NOMO-1 treated with DMSO at 0.1 percent for 48 hours (cell line): ENCODE data around the gene MAP3K7.

ENCODE experiments used
- DNase-seq: peaks from one replicate; lab custom pipeline; 2025; ENCODE audit not compliant: unreplicated experiment; lab: John Stamatoyannopoulos, UW

Gene MAP3K7

GRCh38 chr6:90533615-90534336 is 53.1 kb downstream of the MAP3K7 start:
- DNase-seq, result no peak

- DNase-seq, result no peak
Measured at GRCh38 chr6:90530882-90531281, 56.0 kb downstream of the MAP3K7 start.

DNA sequence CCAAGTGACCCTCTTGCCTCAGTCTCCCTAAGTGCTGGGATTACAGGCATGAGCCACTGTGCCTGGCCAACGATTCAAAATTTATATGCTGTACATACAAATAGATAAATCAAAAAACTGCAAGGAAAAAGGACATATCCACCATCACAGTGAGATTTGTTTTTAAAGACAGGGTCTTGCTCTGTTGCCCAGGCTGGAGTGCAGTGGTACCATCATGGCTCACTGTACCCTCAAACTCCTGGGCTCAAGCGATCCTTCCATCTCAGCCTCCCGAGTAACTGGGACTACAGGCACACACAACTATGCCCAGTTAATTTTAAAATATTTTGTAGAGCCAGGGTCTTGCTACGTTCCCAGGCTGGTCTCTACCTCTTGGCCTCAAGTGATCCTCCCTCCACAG is 61.5 kb downstream of the MAP3K7 start:
- DNase-seq, result no peak

- no peak for DNase-seq
Measured at GRCh38 chr6:90523779-90524310, 63.0 kb downstream of the MAP3K7 start.

GRCh38 chr6:90521955-90522354 is 64.9 kb downstream of the MAP3K7 start:
- DNase-seq, result no peak

DNA sequence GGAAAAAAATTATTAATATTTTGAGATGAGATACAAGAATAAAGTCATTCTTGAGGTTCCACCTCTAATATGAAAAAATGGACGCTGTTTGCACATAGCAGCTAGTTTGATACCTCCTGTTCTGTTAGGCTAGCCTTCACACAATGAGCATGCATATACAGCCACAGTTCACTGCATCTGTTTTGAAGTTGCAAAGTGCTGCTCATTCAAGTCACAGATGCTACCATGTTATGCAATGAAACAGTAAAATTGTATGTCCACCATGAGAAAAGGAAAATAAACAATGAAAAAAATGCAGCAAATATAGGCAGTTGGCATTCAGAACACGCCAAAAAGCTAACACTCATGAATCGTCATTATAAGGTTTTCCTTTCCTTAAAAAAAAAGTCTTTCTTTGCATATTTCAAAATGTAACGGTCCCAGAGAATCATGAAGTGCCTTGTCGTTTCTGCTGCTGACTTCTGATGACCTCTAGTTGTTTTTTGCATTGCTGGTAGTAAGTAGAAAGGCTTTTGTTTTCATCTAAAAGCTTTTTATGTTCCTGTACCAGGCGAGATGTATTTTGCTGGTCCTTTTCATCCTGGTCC is 70.7 kb downstream of the MAP3K7 start:
- no peak for DNase-seq

GRCh38 chr6:90514496-90514895 is 72.4 kb downstream of the MAP3K7 start:
- no peak for DNase-seq

DNA sequence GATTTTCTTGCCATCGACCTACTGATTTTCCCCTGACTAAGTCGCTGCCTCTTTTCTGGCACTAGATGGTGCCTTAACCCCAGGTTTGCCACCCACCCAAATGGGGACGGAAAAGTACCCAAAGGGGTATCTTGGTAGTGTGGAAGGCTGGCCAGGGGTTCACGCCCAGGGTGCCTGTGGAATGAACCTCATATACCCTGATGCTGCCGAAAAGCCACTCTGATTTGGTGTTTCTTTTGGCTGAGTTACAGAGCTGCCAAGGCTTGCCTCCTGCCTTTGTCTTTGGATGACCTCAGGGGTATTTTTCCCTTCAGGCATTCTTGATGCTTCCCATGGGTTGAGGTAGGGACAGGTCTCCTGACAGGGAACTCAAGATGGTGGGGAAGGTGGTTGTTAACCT is 78.1 kb downstream of the MAP3K7 start:
- DNase-seq, result no peak

- peak; percentile 13 for DNase-seq
Measured at GRCh38 chr6:90502866-90503407, 83.9 kb downstream of the MAP3K7 start.

DNA sequence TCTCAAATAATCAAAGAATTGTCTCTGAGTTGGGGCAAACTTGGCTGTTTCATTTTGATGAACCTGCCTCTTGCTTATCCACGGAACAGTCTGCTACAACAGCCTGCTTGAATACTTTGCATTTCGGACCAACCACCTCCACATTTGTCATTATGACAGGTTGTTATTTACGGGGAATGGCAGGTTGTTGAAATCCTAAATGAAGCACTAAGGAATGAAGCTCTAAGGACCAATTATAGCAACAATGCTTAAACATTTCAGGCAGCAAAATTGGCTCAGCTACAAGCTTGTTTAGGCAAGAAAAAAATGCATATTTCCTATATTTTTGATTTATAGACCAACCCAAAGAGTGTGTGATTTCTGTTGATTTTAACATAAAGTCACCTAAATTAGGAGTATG is 84.5 kb downstream of the MAP3K7 start:
- no peak for DNase-seq

DNA sequence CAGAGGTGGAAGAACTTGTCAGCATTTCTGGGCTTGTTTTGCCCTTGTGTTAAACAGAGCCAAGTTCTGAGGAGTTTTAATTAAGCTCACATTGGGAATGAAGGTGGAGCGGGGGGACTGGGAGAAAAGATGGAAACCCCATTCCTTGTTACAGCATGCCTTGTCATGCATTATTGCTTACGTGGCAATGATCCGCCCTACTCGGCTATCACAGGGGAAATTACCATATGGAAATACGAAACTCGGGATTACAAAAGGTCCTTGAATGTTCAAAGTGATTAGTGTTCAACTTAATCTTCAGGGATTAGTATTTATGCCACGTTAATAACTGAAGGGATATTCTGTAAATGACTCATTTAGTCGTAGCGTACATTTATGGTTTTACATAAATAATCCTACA is 86.4 kb downstream of the MAP3K7 start:
- DNase-seq, result no peak

GRCh38 chr6:90497411-90497810 is 89.5 kb downstream of the MAP3K7 start:
- DNase-seq, result no peak

- DNase-seq, result no peak
Measured at GRCh38 chr6:90496258-90497016, 90.4 kb downstream of the MAP3K7 start.

GRCh38 chr6:90495216-90495817 is 91.6 kb downstream of the MAP3K7 start:
- no peak for DNase-seq

- DNase-seq, result no peak
Measured at GRCh38 chr6:90494067-90494780, 92.6 kb downstream of the MAP3K7 start.

GRCh38 chr6:90493332-90493731 is 93.5 kb downstream of the MAP3K7 start:
- peak; percentile 17 for DNase-seq

- DNase-seq, result no peak
Measured at GRCh38 chr6:90492798-90493197, 94.1 kb downstream of the MAP3K7 start.

DNA sequence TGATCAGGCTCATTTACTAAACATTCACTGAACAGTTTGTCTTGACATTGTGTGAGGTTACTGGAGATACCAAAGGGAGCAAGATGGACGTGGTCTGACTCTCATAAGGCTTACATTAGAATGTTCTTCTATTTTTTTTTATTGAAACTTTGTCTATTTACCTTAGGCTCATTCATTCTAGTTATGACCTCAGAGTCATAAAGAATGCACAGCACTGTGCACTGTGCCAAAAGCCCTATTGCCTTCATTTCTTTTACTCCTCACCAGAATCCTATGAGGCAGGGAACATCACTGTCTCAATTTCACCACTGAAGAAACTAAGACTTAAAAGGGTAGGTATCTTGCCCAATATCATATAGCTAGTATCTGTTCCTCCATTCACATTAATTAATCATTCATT is 94.5 kb downstream of the MAP3K7 start:
- DNase-seq, result no peak

DNA sequence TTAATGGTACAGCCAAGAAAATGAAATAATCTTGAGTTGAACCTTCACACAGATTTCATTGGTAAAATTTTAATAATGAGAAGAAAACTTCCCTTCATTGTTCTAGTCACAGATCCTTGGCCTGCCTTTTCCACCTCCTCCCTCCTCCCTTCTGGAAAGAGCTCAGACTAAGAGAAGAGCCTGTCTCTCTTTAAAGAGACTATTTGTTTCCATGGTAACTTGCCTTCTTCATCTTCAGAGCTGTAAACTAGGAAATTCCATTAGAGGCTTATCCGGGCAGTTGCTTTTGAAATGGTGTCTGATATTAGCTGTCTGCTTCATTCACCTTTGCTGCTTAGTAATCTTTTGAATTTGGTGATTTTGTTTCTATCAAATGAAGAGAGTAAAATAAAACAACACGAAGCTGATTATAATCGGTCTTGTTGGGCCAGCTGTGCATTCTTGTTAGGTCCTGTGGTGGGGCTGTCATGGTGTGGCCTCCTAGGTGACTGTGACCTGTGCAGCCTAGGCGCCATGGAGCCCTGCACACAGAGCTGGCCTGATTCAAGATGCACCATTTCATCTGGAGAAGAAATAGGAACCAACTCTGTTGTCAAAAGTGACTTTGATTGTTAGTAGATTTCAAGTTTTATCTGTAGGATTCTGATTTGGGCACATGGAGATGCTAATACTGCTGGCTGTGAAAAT is 96.7 kb downstream of the MAP3K7 start:
- DNase-seq, result no peak

DNA sequence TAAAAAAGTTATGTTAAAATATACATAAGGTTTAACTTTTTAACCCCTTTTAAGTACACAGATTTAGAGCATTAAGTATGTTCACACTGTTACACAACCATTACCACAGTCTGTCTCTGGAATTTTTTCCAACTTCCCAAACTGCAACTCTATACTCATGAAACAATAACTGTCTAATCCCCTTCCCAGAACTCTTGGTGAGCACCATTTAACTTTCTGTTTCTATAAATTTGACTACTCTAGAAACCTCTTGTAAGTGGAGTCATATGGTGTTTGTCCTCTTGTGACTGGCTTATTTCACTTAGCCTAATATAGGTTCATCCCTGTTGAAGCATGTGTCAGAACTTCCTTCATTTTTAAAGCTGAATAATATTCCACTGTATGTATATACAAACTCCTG is 98.1 kb downstream of the MAP3K7 start:
- DNase-seq, result no peak
